Osteocyte (in vitro differentiated cells): ENCODE results near the gene KCNK10. TPM values are rescaled to one million over a fixed set of nuclear protein-coding genes. Genes with fewer than 3 reads are reported as not detected.

Source experiments
- DNase-seq: peaks from one replicate; pipeline ENCODE4 v3.0.0; 2021; ENCODE audit warnings: mixed read lengths; ENCODE audit not compliant: unreplicated experiment; ENCODE audit errors: extremely low spot score
- H3K27ac Mint-ChIP-seq: one replicate; pipeline ENCODE4 v1.8.0; 2021; ENCODE audit warnings: mild to moderate bottlenecking, mixed read lengths; ENCODE audit not compliant: unreplicated experiment
- H3K27me3 Mint-ChIP-seq: one replicate; pipeline ENCODE4 v1.8.0; 2021; ENCODE audit warnings: mixed read lengths; ENCODE audit not compliant: unreplicated experiment
- H3K36me3 Mint-ChIP-seq: one replicate; pipeline ENCODE4 v1.8.0; 2021; ENCODE audit warnings: mixed read lengths; ENCODE audit not compliant: unreplicated experiment
- H3K4me1 Mint-ChIP-seq: one replicate; pipeline ENCODE4 v1.8.0; 2021; ENCODE audit warnings: mixed read lengths; ENCODE audit not compliant: unreplicated experiment
- H3K4me3 Mint-ChIP-seq: one replicate; pipeline ENCODE4 v1.8.0; 2021; ENCODE audit warnings: mild to moderate bottlenecking, moderate library complexity, mixed read lengths; ENCODE audit not compliant: unreplicated experiment
- H3K9me3 Mint-ChIP-seq: one replicate; pipeline ENCODE4 v1.8.0; 2021; ENCODE audit warnings: mixed read lengths; ENCODE audit not compliant: unreplicated experiment
- CTCF ChIP-seq: fragments of 200-600 bp; sonication (generic); IDR thresholded peaks from 2 replicates; pipeline ENCODE4 v1.5.0; 2021; ENCODE audit warnings: antibody characterized with exemption, mild to moderate bottlenecking, moderate library complexity
- total RNA-seq: library from RNA; stranded (reverse); gene quantifications from 2 replicates; pipeline ENCODE4 v1.2.1, GENCODE V29; 2021

KCNK10 gene
- total RNA-seq, 1 donor from 2014 or later = not detected

DNA sequence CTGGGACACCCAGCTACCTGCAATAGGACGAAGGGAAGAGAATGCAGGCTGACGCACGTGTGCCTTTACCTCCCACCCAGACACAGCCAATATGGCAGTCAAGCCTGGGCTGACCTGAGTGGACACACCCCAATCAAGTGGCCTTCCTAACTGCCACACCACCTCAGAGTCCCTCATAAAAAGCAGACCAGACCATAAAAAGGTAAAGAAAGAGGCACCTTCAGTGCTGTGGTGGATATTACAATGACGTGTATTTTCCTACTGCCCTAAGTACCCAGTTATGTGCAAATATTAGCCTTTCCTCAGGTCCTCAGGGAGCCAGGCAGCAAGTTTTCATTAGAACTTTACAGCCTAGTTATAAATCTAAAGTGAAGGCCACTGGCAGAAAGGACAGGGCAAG, 75.8 kb downstream of the KCNK10 start:
- DNase-seq = no peak
- TF ChIP-seq CTCF = no peak
- H3K9me3 Mint-ChIP-seq = no peaks in the 10 kb centered on the region
- H3K4me1 Mint-ChIP-seq = no peaks in the 10 kb centered on the region
- H3K36me3 Mint-ChIP-seq = no peaks in the 10 kb centered on the region
- no peaks in the 10 kb centered on the region for H3K27me3 Mint-ChIP-seq
- no peak overlapping the region for H3K27ac Mint-ChIP-seq
- no peak overlapping the region for H3K4me3 Mint-ChIP-seq

- no peak for TF ChIP-seq CTCF
- no peak for DNase-seq
- Mint-ChIP-seq H3K4me1 (no peaks in the 10 kb centered on the region), H3K9me3 (no peaks in the 10 kb centered on the region), H3K36me3 (no peaks in the 10 kb centered on the region), H3K27ac (no peak overlapping the region), H3K27me3 (no peaks in the 10 kb centered on the region), H3K4me3 (no peak overlapping the region)
Observed at GRCh38 chr14:88245321-88245720, 77.7 kb downstream of the KCNK10 start.

GRCh38 chr14:88243946-88244345, 79.1 kb downstream of the KCNK10 start:
- no peak for TF ChIP-seq CTCF
- H3K27me3 Mint-ChIP-seq = no peaks in the 10 kb centered on the region

GRCh38 chr14:88242446-88242845, 80.6 kb downstream of the KCNK10 start:
- Mint-ChIP-seq H3K4me1 (no peaks in the 10 kb centered on the region), H3K9me3 (no peaks in the 10 kb centered on the region), H3K27ac (no peak overlapping the region), H3K4me3 (no peak overlapping the region), H3K27me3 (no peaks in the 10 kb centered on the region), H3K36me3 (no peaks in the 10 kb centered on the region)
- no peak for DNase-seq
- TF ChIP-seq CTCF = no peak

More at GRCh38 chr14:88243946-88244345, 79.1 kb downstream of the KCNK10 start:
- no peaks in the 10 kb centered on the region for H3K4me1 Mint-ChIP-seq
- H3K36me3 Mint-ChIP-seq = no peaks in the 10 kb centered on the region
- H3K4me3 Mint-ChIP-seq = no peak overlapping the region
- no peaks in the 10 kb centered on the region for H3K9me3 Mint-ChIP-seq
- no peak for DNase-seq
- no peak overlapping the region for H3K27ac Mint-ChIP-seq

- Mint-ChIP-seq H3K36me3 (no peaks in the 10 kb centered on the region), H3K27ac (no peak overlapping the region), H3K4me3 (no peak overlapping the region), H3K4me1 (no peaks in the 10 kb centered on the region), H3K27me3 (no peaks in the 10 kb centered on the region), H3K9me3 (no peaks in the 10 kb centered on the region)
- no peak for DNase-seq
- TF ChIP-seq CTCF = no peak
Observed at GRCh38 chr14:88241810-88242209, 81.3 kb downstream of the KCNK10 start.
